GM12874 (cell line): Measurements from ENCODE around the gene ATXN2.

Experiments used
- TF ChIP-seq, protein P1 (sequence below): IDR thresholded peaks from 2 replicates; pipeline ENCODE4 v1.5.1; 2011; ENCODE audit warnings: low read depth, mild to moderate bottlenecking, control low read depth, low read length, moderate library complexity; ENCODE audit not compliant: insufficient read depth

ATXN2 gene

GRCh38 chr12:111471236-111471635 is 127.9 kb downstream of the ATXN2 start:
- TF ChIP-seq, protein P1, sequence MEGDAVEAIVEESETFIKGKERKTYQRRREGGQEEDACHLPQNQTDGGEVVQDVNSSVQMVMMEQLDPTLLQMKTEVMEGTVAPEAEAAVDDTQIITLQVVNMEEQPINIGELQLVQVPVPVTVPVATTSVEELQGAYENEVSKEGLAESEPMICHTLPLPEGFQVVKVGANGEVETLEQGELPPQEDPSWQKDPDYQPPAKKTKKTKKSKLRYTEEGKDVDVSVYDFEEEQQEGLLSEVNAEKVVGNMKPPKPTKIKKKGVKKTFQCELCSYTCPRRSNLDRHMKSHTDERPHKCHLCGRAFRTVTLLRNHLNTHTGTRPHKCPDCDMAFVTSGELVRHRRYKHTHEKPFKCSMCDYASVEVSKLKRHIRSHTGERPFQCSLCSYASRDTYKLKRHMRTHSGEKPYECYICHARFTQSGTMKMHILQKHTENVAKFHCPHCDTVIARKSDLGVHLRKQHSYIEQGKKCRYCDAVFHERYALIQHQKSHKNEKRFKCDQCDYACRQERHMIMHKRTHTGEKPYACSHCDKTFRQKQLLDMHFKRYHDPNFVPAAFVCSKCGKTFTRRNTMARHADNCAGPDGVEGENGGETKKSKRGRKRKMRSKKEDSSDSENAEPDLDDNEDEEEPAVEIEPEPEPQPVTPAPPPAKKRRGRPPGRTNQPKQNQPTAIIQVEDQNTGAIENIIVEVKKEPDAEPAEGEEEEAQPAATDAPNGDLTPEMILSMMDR = no peak

DNA sequence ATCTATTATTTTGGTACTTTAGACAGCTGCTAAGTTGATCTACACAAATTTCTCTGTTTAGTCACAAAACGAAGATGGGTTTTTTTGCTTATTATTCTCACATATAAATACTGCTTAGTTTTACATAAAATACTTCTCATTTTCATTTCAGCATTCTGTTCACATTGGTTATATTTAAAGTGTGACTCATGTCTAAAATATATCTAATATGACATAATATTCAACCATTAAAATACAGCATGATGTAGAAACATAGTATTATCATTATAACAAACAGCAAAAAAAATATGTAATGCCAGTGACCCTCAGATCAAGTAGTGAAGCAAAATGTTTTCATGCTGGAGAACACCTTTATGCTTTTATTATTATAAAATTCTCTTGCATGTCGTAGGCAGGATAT is 129.7 kb downstream of the ATXN2 start:
- TF ChIP-seq, protein P1 = no peak

DNA sequence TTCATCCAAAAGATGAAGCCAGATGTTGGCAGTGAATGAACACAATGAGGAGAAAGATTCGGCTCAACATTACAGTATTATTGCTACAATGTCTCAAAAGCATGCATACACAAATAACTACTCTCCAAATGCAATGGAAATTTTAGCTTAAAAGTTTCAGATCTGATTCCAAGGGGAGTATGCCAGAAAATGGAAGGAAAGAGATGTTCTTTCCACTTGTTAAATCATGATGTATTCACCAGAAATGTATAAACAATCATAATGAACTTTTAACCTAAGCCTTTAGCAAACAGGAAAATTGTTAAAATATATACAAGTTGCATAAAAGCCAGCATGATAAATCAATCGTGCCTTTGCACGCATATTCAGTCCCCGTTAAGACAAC is 131.3 kb downstream of the ATXN2 start:
- TF ChIP-seq, protein P1 = no peak

GRCh38 chr12:111467092-111467856 is 131.8 kb downstream of the ATXN2 start:
- TF ChIP-seq, protein P1 = no peak

DNA sequence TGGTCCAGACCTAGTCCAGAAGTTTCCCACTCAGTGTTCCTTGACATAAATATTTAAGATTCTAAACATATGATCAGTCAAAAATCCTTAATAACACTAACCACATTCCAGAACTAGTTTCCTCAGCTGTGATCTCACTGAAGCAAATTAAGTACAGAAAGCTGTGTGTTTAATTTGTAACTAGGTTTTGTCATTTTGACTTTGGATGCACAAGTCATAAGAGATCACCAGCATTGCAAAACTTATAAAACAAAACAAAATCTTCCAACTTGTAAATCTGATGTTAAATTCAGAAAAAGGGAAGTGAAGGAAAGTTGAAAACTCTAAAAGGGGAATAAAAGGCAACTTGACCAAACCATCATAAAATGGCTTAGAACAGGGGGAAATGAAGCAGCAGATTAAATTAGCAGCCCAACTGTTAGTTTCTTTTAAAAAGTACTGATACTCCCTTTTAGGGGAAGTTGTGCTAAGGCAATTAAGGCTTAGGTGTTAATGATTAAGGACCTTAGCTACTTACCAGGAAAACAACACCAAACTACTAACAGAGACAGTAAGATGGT is 136.8 kb downstream of the ATXN2 start:
- TF ChIP-seq, protein P1 = no peak

DNA sequence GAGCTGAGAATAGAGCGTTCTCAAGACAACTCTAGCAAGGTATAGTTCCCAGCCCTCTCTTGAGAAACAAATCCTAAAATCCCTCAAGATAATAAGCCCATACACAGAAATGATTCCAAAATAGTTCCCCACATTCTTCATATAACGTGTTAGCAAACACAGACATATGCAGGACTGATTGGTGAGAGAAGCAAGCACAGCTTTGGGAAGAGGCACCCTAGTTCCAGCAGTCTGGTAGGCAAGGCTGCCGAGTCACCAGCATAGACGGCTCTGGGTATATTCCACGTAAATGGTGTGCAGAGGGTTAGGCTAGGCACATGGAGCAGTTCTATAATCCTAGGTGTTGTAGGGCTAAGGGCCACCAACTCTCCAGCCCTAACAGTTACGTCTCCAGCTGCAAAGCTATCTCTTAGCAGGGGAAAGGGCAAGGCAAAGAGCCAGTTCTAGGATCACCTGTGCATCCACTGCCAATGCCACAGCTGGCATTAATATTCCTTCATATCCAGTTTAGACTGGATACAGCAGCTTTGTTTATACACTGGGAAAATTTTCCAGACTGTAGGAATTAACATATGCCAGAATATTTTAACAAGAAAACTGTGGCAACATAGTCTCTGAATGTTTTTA is 140.5 kb downstream of the ATXN2 start:
- TF ChIP-seq, protein P1 = no peak

DNA sequence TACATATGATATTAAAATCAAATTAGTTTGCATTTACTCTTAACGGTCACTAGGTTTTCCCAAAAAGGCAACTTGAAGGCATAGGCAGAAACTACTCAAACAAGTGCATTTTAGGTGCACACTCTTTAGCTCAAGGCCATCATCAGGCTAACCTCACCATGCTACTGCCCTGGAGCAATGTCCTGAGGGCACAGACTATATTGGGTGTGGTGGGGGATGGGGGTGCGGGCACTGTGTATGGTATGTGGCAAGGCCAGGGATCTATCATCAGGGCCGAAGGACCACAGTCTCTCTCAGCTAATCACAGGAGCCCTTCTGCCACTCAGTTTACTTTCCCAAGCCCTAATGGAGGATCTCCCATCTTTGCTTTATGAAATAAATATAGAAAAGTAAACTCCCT is 141.5 kb downstream of the ATXN2 start:
- TF ChIP-seq, protein P1 = no peak
